Measurements from ENCODE around the gene CDH24.

The CDH24 gene

GRCh38 chr14:23047751-23048693, 9.3 kb downstream of the CDH24 start:
- DNase-seq: no peak

GRCh38 chr14:23047034-23047634, 10.2 kb downstream of the CDH24 start:
- no peak for TF ChIP-seq EZH2 (optimal IDR thresholded peaks at IDR 0.05; ENCODE audit: low read depth, low read length)
- TF ChIP-seq CTCF (IDR thresholded peaks at IDR 0.05; ENCODE audit: low read length): no peak
- TF ChIP-seq EZH2phosphoT487 (IDR thresholded peaks at IDR 0.05; ENCODE audit: low read length): no peak
- Histone ChIP-seq H3K9me2 (replicated peaks; ENCODE audit: insufficient read depth, low read length) (no peaks in the 10 kb centered on the region), H3K4me1 (ENCODE audit: low read length) (no peaks in the 10 kb centered on the region), H3F3A (ENCODE audit: insufficient read depth, low read length) (no peaks in the 10 kb centered on the region), H3K9ac (ENCODE audit: low read length) (no peak overlapping the region), H3K27ac (ENCODE audit: low read length) (no peak overlapping the region), H3K36me3 (replicated peaks; ENCODE audit: insufficient read depth, low read length) (no peaks in the 10 kb centered on the region), H3K27me3 (replicated peaks; ENCODE audit: insufficient read depth, low read length) (no peaks in the 10 kb centered on the region), H4K20me1 (ENCODE audit: insufficient read depth, low read length) (no peaks in the 10 kb centered on the region), H3K4me3 (ENCODE audit: low read length) (no peak overlapping the region), H3K9me3 (replicated peaks; ENCODE audit: insufficient read depth, low read length) (no peaks in the 10 kb centered on the region), H3K4me2 (ENCODE audit: low read depth, low read length) (no peak overlapping the region), H2AFZ (ENCODE audit: low read length) (no peak overlapping the region), H3K79me2 (ENCODE audit: low read length) (no peaks in the 10 kb centered on the region)
- DNase-seq: no peak

More at GRCh38 chr14:23047751-23048693, 9.3 kb downstream of the CDH24 start:
- H3K36me3 ChIP-seq (replicated peaks; ENCODE audit: insufficient read depth, low read length): no peaks in the 10 kb centered on the region
- H4K20me1 ChIP-seq (ENCODE audit: insufficient read depth, low read length): no peaks in the 10 kb centered on the region
- no peaks in the 10 kb centered on the region for H3K4me1 ChIP-seq (ENCODE audit: low read length)
- H3K9me3 ChIP-seq (replicated peaks; ENCODE audit: insufficient read depth, low read length): no peaks in the 10 kb centered on the region
- H2AFZ ChIP-seq (ENCODE audit: low read length): no peak overlapping the region
- TF ChIP-seq EZH2 (optimal IDR thresholded peaks at IDR 0.05; ENCODE audit: low read depth, low read length) (no peak), CTCF (IDR thresholded peaks at IDR 0.05; ENCODE audit: low read length) (no peak), EZH2phosphoT487 (IDR thresholded peaks at IDR 0.05; ENCODE audit: low read length) (no peak)
- H3K4me3 ChIP-seq (ENCODE audit: low read length): no peak overlapping the region
- H3K9ac ChIP-seq (ENCODE audit: low read length): no peak overlapping the region
- H3F3A ChIP-seq (ENCODE audit: insufficient read depth, low read length): no peaks in the 10 kb centered on the region
- H3K4me2 ChIP-seq (ENCODE audit: low read depth, low read length): no peak overlapping the region
- no peak overlapping the region for H3K27ac ChIP-seq (ENCODE audit: low read length)
- H3K9me2 ChIP-seq (replicated peaks; ENCODE audit: insufficient read depth, low read length): no peaks in the 10 kb centered on the region
- H3K79me2 ChIP-seq (ENCODE audit: low read length): no peaks in the 10 kb centered on the region
- H3K27me3 ChIP-seq (replicated peaks; ENCODE audit: insufficient read depth, low read length): no peaks in the 10 kb centered on the region

- TF ChIP-seq EZH2phosphoT487 (IDR thresholded peaks at IDR 0.05; ENCODE audit: low read length): no peak
- TF ChIP-seq EZH2 (optimal IDR thresholded peaks at IDR 0.05; ENCODE audit: low read depth, low read length): no peak
- TF ChIP-seq CTCF (IDR thresholded peaks at IDR 0.05; ENCODE audit: low read length): no peak
- Histone ChIP-seq H2AFZ (ENCODE audit: low read length) (no peak overlapping the region), H3K9ac (ENCODE audit: low read length) (no peak overlapping the region), H3K4me2 (ENCODE audit: low read depth, low read length) (no peak overlapping the region), H3K4me1 (ENCODE audit: low read length) (no peaks in the 10 kb centered on the region), H3K27ac (ENCODE audit: low read length) (no peak overlapping the region), H3K9me3 (replicated peaks; ENCODE audit: insufficient read depth, low read length) (no peaks in the 10 kb centered on the region), H3K4me3 (ENCODE audit: low read length) (no peak overlapping the region), H4K20me1 (ENCODE audit: insufficient read depth, low read length) (no peaks in the 10 kb centered on the region), H3K27me3 (replicated peaks; ENCODE audit: insufficient read depth, low read length) (no peaks in the 10 kb centered on the region), H3K79me2 (ENCODE audit: low read length) (no peaks in the 10 kb centered on the region), H3F3A (ENCODE audit: insufficient read depth, low read length) (no peaks in the 10 kb centered on the region), H3K9me2 (replicated peaks; ENCODE audit: insufficient read depth, low read length) (no peaks in the 10 kb centered on the region), H3K36me3 (replicated peaks; ENCODE audit: insufficient read depth, low read length) (no peaks in the 10 kb centered on the region)
- no peak for DNase-seq
These were observed 11.6 kb downstream of the CDH24 start for GRCh38 chr14:23045419-23046357.
